Measurements from ENCODE around the gene PID1. TPM values are rescaled to one million over a fixed set of nuclear protein-coding genes. Genes with fewer than 3 reads are reported as not detected.

The PID1 gene
- total and polyA plus RNA-seq, 3 donors from 2014 or later: 8.1 to 15.5 (median 14.8) TPM

DNA sequence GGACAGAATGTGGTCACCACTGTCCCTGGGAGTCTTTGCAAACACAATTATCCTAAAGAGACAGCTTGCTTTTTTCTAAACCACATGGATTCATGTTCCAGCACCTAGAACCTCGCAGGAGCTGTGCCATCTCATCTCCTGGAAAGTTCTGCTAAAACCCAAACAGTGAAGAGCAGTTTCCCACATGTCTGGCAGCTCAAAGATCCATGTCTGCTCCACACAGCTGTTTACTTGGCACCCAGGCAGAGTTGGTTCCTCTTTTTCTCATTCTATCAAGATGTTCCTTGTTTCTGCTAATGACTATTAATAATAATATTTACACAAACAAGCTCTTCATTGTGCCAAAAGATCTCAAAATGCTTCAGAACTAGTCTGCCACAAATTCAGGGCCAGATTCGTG lies 30.1 kb upstream of the PID1 start:
- Histone ChIP-seq H3K36me3 (ENCODE audit: low read depth, missing control alignments) (no peaks in the 10 kb centered on the region), H3K4me3 (no peak overlapping the region), H3K27ac (no peak overlapping the region), H3K27me3 (no peaks in the 10 kb centered on the region), H3K9me3 (no peaks in the 10 kb centered on the region), H3K4me1 (no peaks in the 10 kb centered on the region)
- DNase-seq: no peak
- intact Hi-C loops (cut with DNase I; ENCODE audit: low total_unique reads): no loop called here
- 60 to 69% methylated on average over 2 of the region's 2 CpGs for WGBS, 2 donors
- TF ChIP-seq, protein P1, sequence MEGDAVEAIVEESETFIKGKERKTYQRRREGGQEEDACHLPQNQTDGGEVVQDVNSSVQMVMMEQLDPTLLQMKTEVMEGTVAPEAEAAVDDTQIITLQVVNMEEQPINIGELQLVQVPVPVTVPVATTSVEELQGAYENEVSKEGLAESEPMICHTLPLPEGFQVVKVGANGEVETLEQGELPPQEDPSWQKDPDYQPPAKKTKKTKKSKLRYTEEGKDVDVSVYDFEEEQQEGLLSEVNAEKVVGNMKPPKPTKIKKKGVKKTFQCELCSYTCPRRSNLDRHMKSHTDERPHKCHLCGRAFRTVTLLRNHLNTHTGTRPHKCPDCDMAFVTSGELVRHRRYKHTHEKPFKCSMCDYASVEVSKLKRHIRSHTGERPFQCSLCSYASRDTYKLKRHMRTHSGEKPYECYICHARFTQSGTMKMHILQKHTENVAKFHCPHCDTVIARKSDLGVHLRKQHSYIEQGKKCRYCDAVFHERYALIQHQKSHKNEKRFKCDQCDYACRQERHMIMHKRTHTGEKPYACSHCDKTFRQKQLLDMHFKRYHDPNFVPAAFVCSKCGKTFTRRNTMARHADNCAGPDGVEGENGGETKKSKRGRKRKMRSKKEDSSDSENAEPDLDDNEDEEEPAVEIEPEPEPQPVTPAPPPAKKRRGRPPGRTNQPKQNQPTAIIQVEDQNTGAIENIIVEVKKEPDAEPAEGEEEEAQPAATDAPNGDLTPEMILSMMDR (IDR thresholded peaks at IDR 0.05): no peak
- no peak for TF ChIP-seq POLR2A (IDR thresholded peaks at IDR 0.05)

- no peaks in the 10 kb centered on the region for H3K36me3 ChIP-seq (ENCODE audit: low read depth, missing control alignments)
- no peak overlapping the region for H3K4me3 ChIP-seq
- TF ChIP-seq, protein P1 (IDR thresholded peaks at IDR 0.05): no peak
- no peak for TF ChIP-seq POLR2A (IDR thresholded peaks at IDR 0.05)
- no peaks in the 10 kb centered on the region for H3K9me3 ChIP-seq
- intact Hi-C loops (cut with DNase I; ENCODE audit: low total_unique reads): no loop called here
- H3K27me3 ChIP-seq: no peaks in the 10 kb centered on the region
- no peaks in the 10 kb centered on the region for H3K4me1 ChIP-seq
- DNase-seq: no peak
- H3K27ac ChIP-seq: no peak overlapping the region
- 67 to 74% methylated on average over 3 of the region's 3 CpGs for WGBS, 2 donors
Observed at GRCh38 chr2:229300790-229301189, 29.7 kb upstream of the PID1 start.

- DNase-seq: no peak
- Histone ChIP-seq H3K27ac (no peak overlapping the region), H3K36me3 (ENCODE audit: low read depth, missing control alignments) (no peaks in the 10 kb centered on the region), H3K4me3 (no peak overlapping the region), H3K4me1 (no peaks in the 10 kb centered on the region), H3K9me3 (no peaks in the 10 kb centered on the region), H3K27me3 (no peaks in the 10 kb centered on the region)
- intact Hi-C loops (cut with DNase I; ENCODE audit: low total_unique reads): no loop called here
- TF ChIP-seq, protein P1 (IDR thresholded peaks at IDR 0.05): no peak
- no peak for TF ChIP-seq POLR2A (IDR thresholded peaks at IDR 0.05)
- 64 to 66% methylated on average over 1 of the region's 1 CpG for WGBS, 2 donors
Observed at GRCh38 chr2:229300371-229300770, 29.3 kb upstream of the PID1 start.

GRCh38 chr2:229297247-229297646 lies 26.2 kb upstream of the PID1 start:
- intact Hi-C loops (cut with DNase I; ENCODE audit: low total_unique reads): no loop called here
- no peaks in the 10 kb centered on the region for H3K27me3 ChIP-seq
- no peaks in the 10 kb centered on the region for H3K4me1 ChIP-seq
- no peaks in the 10 kb centered on the region for H3K9me3 ChIP-seq
- WGBS, 2 donors: 46 to 60% methylated on average over 6 of the region's 6 CpGs
- no peak overlapping the region for H3K4me3 ChIP-seq
- no peak overlapping the region for H3K27ac ChIP-seq
- TF ChIP-seq POLR2A (IDR thresholded peaks at IDR 0.05): no peak
- TF ChIP-seq, protein P1 (IDR thresholded peaks at IDR 0.05): no peak
- no peaks in the 10 kb centered on the region for H3K36me3 ChIP-seq (ENCODE audit: low read depth, missing control alignments)
- no peak for DNase-seq

DNA sequence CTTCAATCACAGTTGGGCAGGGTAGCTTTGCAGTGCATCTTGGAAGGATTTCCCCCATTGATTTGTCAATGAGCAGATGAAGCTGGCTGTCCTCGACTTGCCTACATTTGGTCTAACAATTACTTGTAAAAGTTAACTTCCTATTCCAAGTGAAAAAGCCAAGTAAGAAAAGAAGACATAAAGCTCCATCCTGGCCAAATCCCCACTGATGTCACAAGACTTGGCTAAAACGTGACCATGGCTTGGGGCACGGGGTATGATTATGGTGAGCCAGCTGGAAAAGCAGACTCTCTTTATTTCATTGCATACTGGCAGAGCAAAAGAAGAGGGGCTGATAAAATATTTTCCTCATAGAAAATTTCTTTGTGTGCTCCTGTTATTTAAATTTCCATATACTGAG lies 25.4 kb upstream of the PID1 start:
- no peaks in the 10 kb centered on the region for H3K27me3 ChIP-seq
- 61 to 77% methylated on average over 3 of the region's 3 CpGs for WGBS, 2 donors
- no peak overlapping the region for H3K27ac ChIP-seq

More for the DNA sequence above, 25.4 kb upstream of the PID1 start:
- H3K9me3 ChIP-seq: no peaks in the 10 kb centered on the region
- H3K36me3 ChIP-seq (ENCODE audit: low read depth, missing control alignments): no peaks in the 10 kb centered on the region
- no peaks in the 10 kb centered on the region for H3K4me1 ChIP-seq
- no peak overlapping the region for H3K4me3 ChIP-seq
- DNase-seq: no peak
- intact Hi-C loops (cut with DNase I; ENCODE audit: low total_unique reads): no loop called here
- TF ChIP-seq, protein P1 (IDR thresholded peaks at IDR 0.05): no peak
- no peak for TF ChIP-seq POLR2A (IDR thresholded peaks at IDR 0.05)
